Panc1 (cell line): ENCODE measurements around the gene NUDCD2. TPM values are rescaled to one million over a fixed set of nuclear protein-coding genes. Genes with fewer than 3 reads are reported as not detected.

Experiments
- total RNA-seq: library from RNA; stranded (reverse); gene quantifications from one replicate; pipeline ENCODE4 v1.2.1, GENCODE V29; 2021; ENCODE audit not compliant: unreplicated experiment

NUDCD2 gene
- total RNA-seq, 1 experiment from 2014 or later, result 58.6 TPM

Other genes with a start within 250 kb of the NUDCD2 start
- gene CCNG1, start 22.5 kb downstream of the NUDCD2 start, total RNA-seq, result 117 TPM
- gene HMMR, start 530 bp upstream of the NUDCD2 start, total RNA-seq, result 42.5 TPM
- 52.1 TPM for gene MAT2B, start 45.5 kb upstream of the NUDCD2 start, total RNA-seq